Dendritic cell treated with granulocyte-macrophage colony-stimulating factor and Interleukin-4, amounts not matched to agents 40 ng/mL and 50 ng/mL, for 4 days (primary cell): ENCODE results near the gene PFDN1.

Experiments
- H3K27ac Mint-ChIP-seq: one replicate; pipeline ENCODE4 v1.8.0; 2022; ENCODE audit warnings: mild to moderate bottlenecking, mixed read lengths
- H3K27me3 Mint-ChIP-seq: one replicate; pipeline ENCODE4 v1.8.0; 2022; ENCODE audit warnings: mild to moderate bottlenecking, mixed read lengths
- H3K36me3 Mint-ChIP-seq: one replicate; pipeline ENCODE4 v1.8.0; 2022; ENCODE audit warnings: low read depth, mixed read lengths
- H3K4me1 Mint-ChIP-seq: one replicate; pipeline ENCODE4 v1.8.0; 2022; ENCODE audit warnings: low read depth, mixed read lengths
- H3K4me3 Mint-ChIP-seq: one replicate; pipeline ENCODE4 v1.8.0; 2022; ENCODE audit warnings: mild to moderate bottlenecking, moderate library complexity, mixed read lengths
- H3K9me3 Mint-ChIP-seq: one replicate; pipeline ENCODE4 v1.8.0; 2022; ENCODE audit warnings: mixed read lengths
- intact Hi-C: fragments of 100-400 bp; cut with micrococcal nuclease; formaldehyde crosslinking; loops from one replicate; pipeline ENCODE4 v1.15.0; 2022

Gene PFDN1

GRCh38 chr5:140270008-140270407 is 32.9 kb downstream of the PFDN1 start:
- H3K9me3 Mint-ChIP-seq: no peaks in the 10 kb centered on the region
- no peak overlapping the region for H3K27ac Mint-ChIP-seq
- H3K4me3 Mint-ChIP-seq: no peak overlapping the region
- no peaks in the 10 kb centered on the region for H3K27me3 Mint-ChIP-seq
- H3K4me1 Mint-ChIP-seq: peaks cover 46% of the 10 kb centered on the region
- H3K36me3 Mint-ChIP-seq: no peaks in the 10 kb centered on the region
- intact Hi-C loops: no loop called here

- peak overlapping the region; percentile 59 for H3K27ac Mint-ChIP-seq
These were observed 35.3 kb downstream of the PFDN1 start for GRCh38 chr5:140267559-140268018.

GRCh38 chr5:140267201-140267540 is 35.7 kb downstream of the PFDN1 start:
- peaks cover 35% of the 10 kb centered on the region for H3K4me1 Mint-ChIP-seq
- intact Hi-C loops: no loop called here
- H3K27me3 Mint-ChIP-seq: no peaks in the 10 kb centered on the region
- H3K36me3 Mint-ChIP-seq: peaks cover 5% of the 10 kb centered on the region
- H3K9me3 Mint-ChIP-seq: no peaks in the 10 kb centered on the region
- peak overlapping the region; percentile 59 for H3K27ac Mint-ChIP-seq
- H3K4me3 Mint-ChIP-seq: no peak overlapping the region

More at GRCh38 chr5:140267559-140268018, 35.3 kb downstream of the PFDN1 start:
- Mint-ChIP-seq H3K9me3 (no peaks in the 10 kb centered on the region), H3K4me1 (peaks cover 31% of the 10 kb centered on the region), H3K36me3 (peaks cover under 1% of the 10 kb centered on the region), H3K27me3 (no peaks in the 10 kb centered on the region), H3K4me3 (no peak overlapping the region)
- intact Hi-C loops: no loop called here

- H3K4me3 Mint-ChIP-seq: no peak overlapping the region
- peaks cover 40% of the 10 kb centered on the region for H3K4me1 Mint-ChIP-seq
- peak overlapping the region; percentile 59 for H3K27ac Mint-ChIP-seq
- no peaks in the 10 kb centered on the region for H3K9me3 Mint-ChIP-seq
- H3K27me3 Mint-ChIP-seq: no peaks in the 10 kb centered on the region
- peaks cover 6% of the 10 kb centered on the region for H3K36me3 Mint-ChIP-seq
- intact Hi-C loops: no loop called here
These were observed 36.3 kb downstream of the PFDN1 start for GRCh38 chr5:140266471-140267200.

- peaks cover 47% of the 10 kb centered on the region for H3K4me1 Mint-ChIP-seq
- H3K27ac Mint-ChIP-seq: no peak overlapping the region
- no peak overlapping the region for H3K4me3 Mint-ChIP-seq
- intact Hi-C loops: no loop called here
- H3K9me3 Mint-ChIP-seq: no peaks in the 10 kb centered on the region
- H3K27me3 Mint-ChIP-seq: no peaks in the 10 kb centered on the region
- peaks cover 6% of the 10 kb centered on the region for H3K36me3 Mint-ChIP-seq
These were observed 37.1 kb downstream of the PFDN1 start for GRCh38 chr5:140265845-140266244.

- H3K4me3 Mint-ChIP-seq: no peak overlapping the region
- no peaks in the 10 kb centered on the region for H3K27me3 Mint-ChIP-seq
- peaks cover 22% of the 10 kb centered on the region for H3K36me3 Mint-ChIP-seq
- no peaks in the 10 kb centered on the region for H3K9me3 Mint-ChIP-seq
- H3K27ac Mint-ChIP-seq: no peak overlapping the region
- peaks cover 58% of the 10 kb centered on the region for H3K4me1 Mint-ChIP-seq
- intact Hi-C loops: no loop called here
These were observed 40.1 kb downstream of the PFDN1 start for GRCh38 chr5:140262839-140263238.

- no peaks in the 10 kb centered on the region for H3K27me3 Mint-ChIP-seq
- H3K27ac Mint-ChIP-seq: peak overlapping the region; percentile 15
- intact Hi-C loops: no loop called here
- no peak overlapping the region for H3K4me3 Mint-ChIP-seq
- no peaks in the 10 kb centered on the region for H3K9me3 Mint-ChIP-seq
- H3K4me1 Mint-ChIP-seq: peaks cover 56% of the 10 kb centered on the region
- H3K36me3 Mint-ChIP-seq: peaks cover 28% of the 10 kb centered on the region
These were observed 40.7 kb downstream of the PFDN1 start for GRCh38 chr5:140262221-140262620.

- H3K27ac Mint-ChIP-seq: peak overlapping the region; percentile 21
- H3K9me3 Mint-ChIP-seq: no peaks in the 10 kb centered on the region
- peaks cover 30% of the 10 kb centered on the region for H3K36me3 Mint-ChIP-seq
- no peak overlapping the region for H3K4me3 Mint-ChIP-seq
- H3K4me1 Mint-ChIP-seq: peaks cover 50% of the 10 kb centered on the region
- H3K27me3 Mint-ChIP-seq: no peaks in the 10 kb centered on the region
- intact Hi-C loops: no loop called here
These were observed 41.3 kb downstream of the PFDN1 start for GRCh38 chr5:140261403-140262171.

- Mint-ChIP-seq H3K9me3 (no peaks in the 10 kb centered on the region), H3K27me3 (no peaks in the 10 kb centered on the region), H3K27ac (no peak overlapping the region), H3K36me3 (peaks cover 30% of the 10 kb centered on the region), H3K4me3 (no peak overlapping the region), H3K4me1 (peaks cover 36% of the 10 kb centered on the region)
- intact Hi-C loops: no loop called here
These were observed 42.7 kb downstream of the PFDN1 start for GRCh38 chr5:140260089-140260656.

GRCh38 chr5:140259500-140259899 is 43.4 kb downstream of the PFDN1 start:
- Mint-ChIP-seq H3K4me1 (peaks cover 32% of the 10 kb centered on the region), H3K9me3 (no peaks in the 10 kb centered on the region), H3K4me3 (no peak overlapping the region), H3K27me3 (no peaks in the 10 kb centered on the region), H3K27ac (no peak overlapping the region), H3K36me3 (peaks cover 30% of the 10 kb centered on the region)
- intact Hi-C loops: loop anchor here (10.0 kb wide), 1 partner anchor 45 kb away; the partner anchor contains the start of gene PFDN1

GRCh38 chr5:140258873-140259272 is 44.0 kb downstream of the PFDN1 start:
- Mint-ChIP-seq H3K4me1 (peaks cover 32% of the 10 kb centered on the region), H3K9me3 (no peaks in the 10 kb centered on the region), H3K27me3 (no peaks in the 10 kb centered on the region), H3K27ac (no peak overlapping the region), H3K4me3 (no peak overlapping the region), H3K36me3 (peaks cover 30% of the 10 kb centered on the region)
- intact Hi-C loops: loop anchor here (10.0 kb wide), 1 partner anchor 46 kb away; the partner anchor contains the start of gene PFDN1

- H3K27ac Mint-ChIP-seq: peak overlapping the region; percentile 1
- no peak overlapping the region for H3K4me3 Mint-ChIP-seq
- intact Hi-C loops: loop anchor here (10.0 kb wide), 1 partner anchor 47 kb away; the partner anchor contains the start of gene PFDN1
- no peaks in the 10 kb centered on the region for H3K9me3 Mint-ChIP-seq
- peaks cover 39% of the 10 kb centered on the region for H3K4me1 Mint-ChIP-seq
- H3K27me3 Mint-ChIP-seq: no peaks in the 10 kb centered on the region
- H3K36me3 Mint-ChIP-seq: peaks cover 30% of the 10 kb centered on the region
These were observed 44.9 kb downstream of the PFDN1 start for GRCh38 chr5:140258016-140258415.

- H3K27me3 Mint-ChIP-seq: no peaks in the 10 kb centered on the region
- no peak overlapping the region for H3K27ac Mint-ChIP-seq
- intact Hi-C loops: loop anchor here (10.0 kb wide), 1 partner anchor 48 kb away; the partner anchor contains the start of gene PFDN1
- H3K4me3 Mint-ChIP-seq: no peak overlapping the region
- H3K4me1 Mint-ChIP-seq: peaks cover 43% of the 10 kb centered on the region
- no peaks in the 10 kb centered on the region for H3K9me3 Mint-ChIP-seq
- peaks cover 31% of the 10 kb centered on the region for H3K36me3 Mint-ChIP-seq
These were observed 46.2 kb downstream of the PFDN1 start for GRCh38 chr5:140256726-140257125.
